Activated CD4-positive, alpha-beta T cell treated with anti-CD3 and anti-CD28 coated beads for 24 hours (primary cell): Measurements from ENCODE around the gene POLDIP3.
"Not testable (repeated sequence)": the region's sequence is repeated elsewhere in the genome, so short reads cannot be mapped to it uniquely, and the experiment has no call there.

ENCODE experiments used
- DNase-seq, 2 donors: peaks; one replicate each; pipeline ENCODE4 v3.0.0-alpha.2; 2020; ENCODE audit warnings: low read depth in 2 of 2

POLDIP3 gene

DNA sequence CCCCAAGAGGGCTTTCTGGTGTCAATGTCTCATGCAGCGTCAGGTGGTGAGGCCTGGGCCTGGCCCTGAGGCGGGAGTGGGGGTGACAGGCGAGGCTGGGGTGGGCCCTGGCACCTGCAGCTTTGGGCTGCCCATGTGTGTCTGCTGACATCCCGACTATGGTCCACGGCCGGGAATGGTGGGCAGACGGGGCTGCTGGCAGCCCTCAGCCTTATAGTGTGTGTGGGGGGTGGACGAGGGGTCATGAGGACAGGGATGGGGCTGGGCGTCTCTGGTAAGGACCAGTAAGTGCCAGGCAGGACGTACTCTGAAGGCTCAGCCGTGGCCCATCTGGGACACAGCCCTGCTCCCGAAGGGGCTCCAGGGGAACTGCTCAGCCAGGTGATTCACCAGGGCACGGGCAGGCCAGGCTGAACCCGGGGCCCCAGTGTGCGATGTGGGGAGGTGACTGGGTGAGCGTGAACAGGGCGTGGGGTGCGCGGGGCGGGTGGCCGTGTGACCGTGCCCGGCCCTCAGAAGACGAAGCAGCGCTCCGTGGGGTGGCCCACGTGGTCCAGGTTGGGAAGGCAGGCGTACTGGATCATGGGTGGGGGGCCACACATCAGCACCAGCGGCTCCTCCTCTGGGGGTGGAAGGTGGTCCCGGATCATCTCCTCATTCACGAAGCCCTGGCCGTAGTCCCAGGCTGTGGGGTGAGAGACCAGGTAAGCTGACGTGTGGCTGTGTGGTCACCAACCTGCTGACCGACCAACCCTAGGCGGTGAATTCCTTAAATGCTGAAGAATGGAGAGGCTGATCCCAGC, 4.8 kb upstream of the POLDIP3 start:
- no peak for DNase-seq

DNA sequence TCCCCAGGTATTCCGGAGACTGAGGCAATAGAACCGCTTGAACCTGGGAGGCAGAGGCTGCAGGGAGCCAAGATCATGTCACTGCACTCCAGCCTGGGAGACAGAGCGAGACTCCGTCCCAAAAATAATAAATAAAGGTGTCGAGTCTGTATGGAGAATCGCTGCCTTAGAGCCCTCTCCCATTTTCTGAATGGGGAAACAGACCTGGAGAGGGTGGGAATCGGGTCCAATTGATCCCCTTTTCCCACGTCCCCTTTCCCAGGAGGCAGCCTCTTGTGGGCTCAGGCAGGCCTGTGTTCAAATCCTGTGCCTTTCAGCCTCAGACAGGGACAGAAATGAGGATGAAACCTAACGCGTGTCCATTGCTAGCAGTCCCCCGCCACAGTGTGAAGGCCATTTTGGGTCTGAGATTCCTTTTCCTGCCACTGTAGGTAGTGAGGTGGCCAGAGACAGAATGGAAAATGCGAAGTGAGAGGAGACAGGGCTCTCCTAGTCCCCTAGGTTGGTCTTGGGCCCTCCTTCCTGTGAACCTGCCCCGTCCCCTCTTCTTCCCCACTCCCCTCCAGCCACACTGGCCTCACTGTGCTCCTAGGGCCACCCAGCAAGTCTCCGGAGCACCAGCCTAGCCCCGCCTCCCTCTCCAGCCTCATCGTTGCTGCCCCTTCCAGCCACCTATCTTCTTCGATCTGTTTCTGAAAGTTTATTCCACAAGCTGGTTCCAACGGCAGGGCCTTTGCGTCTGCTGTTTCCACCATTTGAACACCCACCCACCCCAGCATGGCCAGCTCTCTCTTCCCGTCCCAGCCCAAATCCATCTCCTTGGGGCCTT, 2.7 kb upstream of the POLDIP3 start:
- DNase-seq: no peak

DNA sequence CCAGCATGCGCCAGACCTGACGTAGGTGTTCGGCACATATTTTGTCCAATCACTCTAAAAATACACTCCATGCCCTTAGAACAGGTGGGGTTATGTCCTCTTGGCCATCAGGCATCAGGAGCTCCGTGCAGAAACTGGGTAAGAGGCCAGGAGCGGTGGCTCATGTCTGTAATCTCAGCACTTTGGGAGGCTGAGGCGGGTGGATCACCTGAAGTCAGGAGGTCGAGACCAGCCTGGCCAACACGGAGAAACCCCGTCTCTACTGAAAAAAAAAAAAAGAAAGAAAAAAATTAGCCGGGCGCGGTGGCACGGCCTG, 1.1 kb upstream of the POLDIP3 start:
- not testable (repeated sequence) for DNase-seq

DNA sequence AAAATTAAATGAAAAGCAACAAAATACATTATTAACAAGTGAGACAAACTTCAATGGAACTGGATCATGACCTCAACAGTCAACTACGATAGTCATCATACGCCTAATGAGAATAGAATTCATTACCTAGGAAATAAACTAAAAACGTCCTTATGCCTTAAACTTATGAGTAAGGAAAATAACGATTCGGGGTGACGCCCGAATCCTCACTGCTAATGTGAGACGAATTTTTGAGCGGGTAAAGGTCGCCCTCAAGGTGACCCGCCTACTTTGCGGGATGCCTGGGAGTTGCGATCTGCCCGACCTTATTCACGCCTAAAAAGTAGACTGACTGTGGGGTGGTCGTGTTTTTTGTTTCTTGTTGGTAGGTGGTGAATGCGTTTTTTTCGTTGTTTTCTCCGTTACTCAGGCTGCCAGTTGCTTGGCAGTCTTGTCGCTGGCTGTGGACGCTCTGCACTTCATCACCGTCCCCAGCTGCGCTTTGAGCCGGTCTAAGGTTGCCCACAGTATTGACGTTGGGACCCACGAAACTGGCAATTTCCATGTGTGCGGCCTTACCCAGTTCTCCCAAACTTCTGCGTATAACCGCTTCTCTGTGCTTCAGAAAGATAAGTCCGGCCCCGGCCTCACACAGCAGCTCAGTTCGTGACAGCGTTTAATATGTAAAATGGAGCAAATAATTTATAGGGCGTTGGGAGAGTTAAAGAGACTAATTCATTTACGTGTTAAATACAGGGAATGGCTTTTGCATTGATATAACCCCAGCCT, 593 bp upstream of the POLDIP3 start:
- peak; percentile 82 to 83 for DNase-seq

DNA sequence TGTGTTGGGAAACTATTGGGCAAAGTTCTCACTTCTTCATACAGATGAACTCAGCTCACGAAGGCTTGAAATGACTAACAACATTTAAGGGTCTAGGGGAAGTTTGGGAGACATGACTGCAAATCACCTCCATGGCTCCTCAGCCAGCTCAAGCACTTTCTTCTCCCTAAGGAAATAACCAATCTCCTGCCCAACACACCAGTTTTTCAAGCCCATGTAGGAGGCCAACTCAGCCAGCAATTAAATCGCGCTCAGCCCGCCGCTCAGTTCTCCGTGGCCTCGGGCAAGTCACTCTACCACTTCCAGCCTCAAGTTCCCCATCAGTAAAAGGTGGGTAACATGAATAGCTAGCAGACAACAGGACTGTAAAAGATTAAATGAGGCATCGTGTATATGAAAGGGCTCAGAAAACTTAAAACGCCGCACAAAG, 796 bp downstream of the POLDIP3 start:
- no peak for DNase-seq

DNA sequence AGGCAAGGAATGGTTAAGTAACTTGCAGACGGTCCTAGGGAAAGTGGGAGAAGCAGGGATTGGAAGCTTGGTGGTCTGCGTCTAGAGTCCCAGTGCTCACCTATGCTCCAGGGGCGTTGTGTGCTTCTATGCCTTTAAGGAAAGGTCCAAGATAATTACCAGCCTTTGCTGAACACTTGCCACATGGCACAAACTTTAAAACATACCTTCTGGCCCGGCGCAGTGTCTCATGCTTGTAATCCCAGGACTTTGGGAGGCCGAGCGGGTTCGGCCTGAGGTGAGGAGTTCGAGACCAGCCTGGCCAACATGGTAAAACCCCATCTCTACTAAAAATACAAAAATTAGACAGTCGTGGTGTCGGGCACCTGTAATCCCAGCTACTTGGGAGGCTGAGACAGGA, 2.3 kb downstream of the POLDIP3 start:
- no peak for DNase-seq

DNA sequence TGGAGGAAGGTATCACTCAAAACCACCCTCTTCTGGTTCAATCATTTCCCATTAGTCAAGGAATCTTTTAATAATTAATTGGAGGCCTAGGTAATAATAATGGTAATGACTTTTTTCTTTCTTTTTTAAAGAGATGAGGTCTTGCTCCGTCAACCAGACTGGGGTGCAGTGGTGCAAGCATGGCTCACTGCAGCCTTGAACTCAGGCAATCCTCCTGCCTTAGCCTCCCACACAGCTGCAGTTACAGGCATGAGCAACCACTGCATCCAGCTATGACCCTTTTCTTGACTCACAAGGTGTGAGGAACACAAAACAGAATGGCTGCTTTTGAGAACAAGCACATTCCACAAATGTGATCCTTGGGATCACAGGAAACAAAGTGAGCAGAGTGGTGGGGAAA, 3.6 kb downstream of the POLDIP3 start:
- DNase-seq: no peak

DNA sequence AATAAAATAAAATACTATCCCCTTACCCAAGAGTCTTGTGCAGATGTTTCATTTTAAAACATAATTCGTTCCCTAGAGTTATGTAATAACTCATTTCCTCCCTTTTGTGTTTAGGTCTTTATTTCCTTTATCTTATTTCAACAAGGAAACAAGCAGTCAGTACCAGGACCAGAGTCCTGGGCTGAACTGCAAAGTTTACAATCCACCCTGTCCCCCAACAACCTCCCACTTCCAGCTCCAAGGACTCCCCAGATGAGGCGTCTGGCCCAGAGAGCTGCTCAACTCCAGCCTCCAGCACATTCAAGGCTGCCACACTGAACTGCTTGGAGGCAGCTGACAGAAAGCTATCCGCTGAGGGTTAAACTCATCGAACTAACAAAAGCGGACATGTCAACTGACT, 4.5 kb downstream of the POLDIP3 start:
- no peak for DNase-seq

DNA sequence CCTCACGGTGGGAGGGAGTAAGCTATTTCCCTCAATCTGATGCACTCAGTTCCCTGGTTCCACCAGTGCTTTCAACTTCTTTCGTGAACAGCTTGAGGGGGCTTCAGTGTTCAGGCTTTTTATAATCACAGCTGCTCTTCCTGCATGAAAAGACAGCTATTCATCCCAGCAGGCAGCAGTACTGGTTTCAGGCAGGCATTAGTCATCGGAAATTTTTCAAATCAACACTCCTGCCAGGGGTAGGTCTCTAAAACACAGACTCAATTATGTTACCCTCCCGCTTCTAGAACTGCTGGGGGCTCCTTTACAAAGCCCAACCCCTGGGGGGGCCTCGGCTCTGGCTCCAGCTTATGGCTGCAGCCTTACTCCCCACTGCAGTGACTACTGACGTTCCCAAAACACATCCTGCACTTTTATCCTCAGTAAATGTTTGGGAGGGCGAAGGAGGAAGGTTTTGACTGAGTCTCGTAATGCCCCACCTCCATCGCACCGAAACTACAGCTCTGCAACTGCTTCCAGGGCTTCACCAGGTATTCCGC, 5.8 kb downstream of the POLDIP3 start:
- DNase-seq: no peak

DNA sequence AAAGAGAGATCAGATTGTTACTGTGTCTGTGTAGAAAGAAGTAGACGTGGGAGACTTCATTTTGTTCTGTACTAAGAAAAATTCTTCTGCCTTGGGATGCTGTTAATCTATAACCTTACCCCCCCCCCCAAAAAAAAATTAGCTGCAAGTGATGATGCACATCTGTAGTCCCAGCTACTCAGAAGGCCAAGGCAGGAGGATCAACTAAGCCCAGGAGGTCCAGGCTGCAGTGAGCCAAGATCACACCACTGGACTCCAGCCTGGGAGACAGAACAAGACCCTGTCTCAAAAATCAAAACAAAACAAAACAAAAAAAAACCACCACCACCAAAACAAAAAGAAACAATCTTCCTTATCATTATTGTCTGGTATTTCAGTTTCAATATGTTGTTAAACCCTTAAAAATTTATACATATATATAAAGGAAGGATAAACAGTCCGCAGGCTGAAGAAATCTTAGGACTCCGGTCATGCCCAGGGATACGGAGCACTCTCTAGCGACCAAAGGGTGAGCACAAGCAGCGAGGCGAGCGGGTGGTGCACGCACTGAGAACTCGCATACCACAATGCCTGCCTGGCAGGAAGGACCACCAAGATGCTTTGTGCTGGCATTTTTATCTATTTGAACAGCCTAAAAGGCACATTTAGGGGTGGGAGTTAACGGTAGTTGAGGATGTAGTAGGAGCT, 6.4 kb downstream of the POLDIP3 start:
- no peak for DNase-seq

DNA sequence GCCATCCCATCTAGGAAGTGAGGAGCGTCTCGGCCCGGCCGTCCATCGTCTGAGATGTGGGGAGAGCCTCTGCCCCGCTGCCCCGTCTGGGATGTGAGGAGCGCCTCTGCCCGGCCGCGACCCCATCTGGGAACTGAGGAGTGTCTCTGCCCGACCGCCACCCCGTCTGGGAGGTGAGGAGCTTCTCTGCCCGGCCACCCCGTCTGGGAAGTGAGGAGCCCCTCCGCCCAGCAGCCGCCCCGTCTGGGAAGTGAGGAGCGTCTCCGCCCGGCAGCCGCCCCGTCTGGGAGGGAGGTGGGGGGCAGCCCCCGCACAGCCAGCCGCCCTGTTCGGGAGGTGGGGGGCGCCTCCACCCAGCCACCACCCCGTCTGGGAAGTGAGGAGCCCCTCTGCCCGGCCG, 7.0 kb downstream of the POLDIP3 start:
- DNase-seq: not testable (repeated sequence)

DNA sequence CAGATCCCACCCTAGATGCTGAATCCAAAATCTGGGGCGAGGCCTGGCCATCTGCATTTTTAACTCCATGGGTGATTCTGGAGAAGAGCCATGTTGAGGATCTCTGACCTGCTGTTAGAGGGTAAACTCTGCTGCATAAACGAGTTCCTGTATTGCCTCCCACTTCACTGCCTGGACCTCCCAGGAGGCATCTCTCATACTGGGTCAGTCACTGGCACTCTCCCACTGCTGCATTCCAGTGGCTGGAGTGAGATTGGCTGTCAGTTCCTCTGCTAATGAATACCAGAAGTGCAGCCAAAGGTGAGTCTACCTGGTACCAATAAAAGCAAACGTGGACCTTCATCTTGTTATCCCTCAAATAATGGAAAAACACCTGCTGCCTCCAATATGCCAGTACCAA, 10.3 kb downstream of the POLDIP3 start:
- DNase-seq: no peak

DNA sequence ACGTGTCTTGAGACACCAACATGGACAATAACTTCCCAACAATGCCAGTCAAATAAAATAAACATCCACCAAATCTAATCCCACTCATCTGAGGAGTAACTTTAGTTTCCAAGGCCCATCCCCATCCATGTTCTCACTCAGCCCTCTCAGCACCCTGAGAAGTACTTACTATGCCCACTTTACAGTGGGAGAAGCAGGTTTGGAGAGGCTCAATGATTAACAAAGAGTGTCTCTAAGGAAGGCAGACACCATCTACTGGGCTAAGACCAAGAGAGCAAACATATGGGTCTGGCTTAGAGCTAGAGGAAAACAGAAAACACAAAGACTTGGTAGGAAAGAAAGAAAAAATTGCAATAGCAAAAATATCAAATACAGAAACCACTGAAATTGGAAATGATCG, 11.3 kb downstream of the POLDIP3 start:
- DNase-seq: no peak

DNA sequence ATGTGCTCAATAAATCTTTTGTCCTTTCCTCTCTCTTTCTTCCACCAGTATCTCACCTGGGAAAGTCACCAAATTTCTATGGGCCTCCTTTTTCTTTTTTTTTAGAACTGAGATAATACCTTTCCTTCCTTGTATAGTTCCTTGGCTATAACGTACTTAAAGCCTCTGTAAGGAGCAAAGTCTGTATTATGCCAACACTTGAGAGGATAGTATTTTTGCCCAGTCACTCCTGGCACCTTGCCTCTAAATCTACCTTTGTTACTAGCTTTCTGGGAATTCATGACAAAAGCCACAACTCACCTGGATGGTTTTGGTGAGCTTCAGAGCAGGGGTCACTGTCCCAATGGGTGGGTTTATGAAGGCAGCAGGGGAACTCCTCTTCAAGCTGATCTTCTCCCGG, 12.2 kb downstream of the POLDIP3 start:
- no peak for DNase-seq

DNA sequence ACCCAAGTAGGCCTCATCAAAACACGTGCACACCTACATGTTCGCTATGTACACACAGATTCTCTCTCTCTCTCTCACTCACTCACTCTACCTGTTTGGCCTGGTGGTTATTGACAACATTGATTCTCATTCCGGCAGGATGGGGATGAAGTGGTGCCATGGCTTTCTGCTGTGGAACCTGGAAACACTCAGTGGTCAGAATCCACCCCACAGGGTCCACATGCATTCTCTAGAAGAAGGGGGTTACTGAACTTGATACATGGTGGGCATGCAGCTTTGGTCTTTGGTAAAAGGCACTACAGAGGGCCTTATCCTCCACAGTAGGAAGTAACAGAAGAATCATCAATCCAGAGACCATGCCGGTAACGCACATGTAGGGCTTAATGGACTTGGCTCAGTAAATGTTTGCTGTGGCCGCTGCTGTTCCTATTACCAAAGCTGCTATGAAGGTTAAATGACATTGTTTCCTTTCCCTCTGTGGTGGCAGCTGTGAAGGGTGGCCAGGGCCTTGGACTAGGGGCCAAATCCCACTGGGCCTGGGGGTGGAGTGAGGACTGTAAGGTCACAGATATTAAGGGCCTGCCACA, 12.7 kb downstream of the POLDIP3 start:
- DNase-seq: no peak

DNA sequence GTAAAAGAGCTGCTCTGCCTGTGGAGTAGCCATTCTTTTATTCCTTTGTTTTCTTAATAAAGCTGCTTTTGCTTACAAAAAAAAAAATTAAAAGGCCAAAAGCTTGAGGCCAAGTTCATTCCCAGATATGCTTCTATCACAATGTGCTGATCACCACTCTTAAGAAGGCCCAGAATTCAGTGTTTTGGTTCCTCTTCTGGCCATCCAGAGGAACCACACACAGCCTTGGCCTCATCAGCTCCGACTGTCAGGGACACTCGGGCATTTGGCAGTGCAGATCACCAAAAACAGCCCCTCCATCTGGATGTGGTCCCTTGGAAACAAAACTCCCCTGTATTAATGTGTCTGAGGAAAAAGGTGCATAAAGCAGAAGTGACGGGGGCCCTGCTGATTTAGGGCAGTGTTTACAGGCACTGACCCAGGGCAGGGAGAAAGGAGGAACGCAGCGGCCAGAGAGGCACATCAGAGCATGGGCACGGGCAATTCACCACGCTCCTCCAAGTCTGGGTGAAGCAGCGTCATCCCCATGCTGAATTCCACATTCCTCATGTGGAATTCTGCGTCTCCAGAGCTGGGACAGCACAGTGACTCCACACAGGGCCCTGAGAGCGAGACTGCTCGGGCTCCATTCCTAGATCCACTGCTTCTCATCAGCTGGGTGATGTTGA, 17.7 kb downstream of the POLDIP3 start:
- DNase-seq: no peak

DNA sequence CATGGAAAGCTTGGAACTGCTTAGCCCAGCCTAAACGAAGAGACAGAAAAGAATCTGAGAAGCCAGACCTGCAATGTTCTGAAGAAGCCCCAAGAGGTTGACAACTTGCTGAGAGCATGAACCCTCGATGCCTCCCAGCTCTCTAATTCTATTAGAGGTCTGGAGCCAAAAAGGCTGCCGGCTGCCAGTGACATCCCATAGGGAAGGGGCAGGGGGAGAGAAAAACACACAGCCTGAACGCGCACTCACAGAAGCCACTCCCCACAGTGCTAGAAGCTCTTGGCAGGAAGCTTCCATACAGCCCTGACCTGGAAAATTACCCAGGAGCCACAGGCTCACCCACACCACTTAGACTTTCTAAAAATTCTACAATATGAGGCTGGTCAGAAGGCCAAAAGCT, 18.3 kb downstream of the POLDIP3 start:
- no peak for DNase-seq

DNA sequence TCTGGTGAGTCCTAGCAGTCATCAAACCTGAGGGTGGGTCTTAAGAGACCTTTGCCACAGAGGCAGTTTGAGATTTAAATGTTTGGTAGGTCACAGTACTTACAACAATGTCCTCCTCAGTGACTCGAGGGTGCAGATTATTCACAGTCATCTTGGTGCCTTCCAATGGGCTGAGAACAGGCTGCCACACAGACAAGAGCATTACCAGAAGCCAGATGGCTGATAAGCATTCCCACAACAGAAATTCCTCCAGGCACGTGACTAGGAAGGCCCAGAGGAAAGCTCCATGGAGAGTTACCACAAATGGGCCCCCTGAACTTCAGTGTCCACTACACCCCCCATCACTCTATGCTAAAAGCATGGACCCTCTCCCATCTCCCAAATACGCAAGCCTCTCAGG, 19.2 kb downstream of the POLDIP3 start:
- DNase-seq: no peak

DNA sequence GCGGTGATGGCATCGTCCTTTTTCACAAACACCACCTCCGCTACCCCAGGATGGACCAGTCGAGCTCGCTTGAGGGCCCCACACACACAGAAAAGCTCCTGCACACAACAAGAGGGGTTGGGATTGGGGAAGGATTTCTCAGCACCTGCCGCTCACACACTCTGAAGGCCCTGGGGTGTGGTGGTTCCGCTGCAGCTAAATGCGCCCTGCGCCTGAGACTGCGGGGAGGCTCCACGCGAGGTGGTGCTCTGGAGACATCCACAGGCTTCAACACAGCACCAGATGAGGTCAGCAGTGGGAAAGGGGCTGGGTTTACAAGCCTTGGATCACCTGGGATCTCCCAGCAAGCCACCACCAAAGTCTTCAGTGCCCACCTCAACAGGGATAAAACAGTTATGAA, 22.7 kb downstream of the POLDIP3 start:
- DNase-seq: no peak

DNA sequence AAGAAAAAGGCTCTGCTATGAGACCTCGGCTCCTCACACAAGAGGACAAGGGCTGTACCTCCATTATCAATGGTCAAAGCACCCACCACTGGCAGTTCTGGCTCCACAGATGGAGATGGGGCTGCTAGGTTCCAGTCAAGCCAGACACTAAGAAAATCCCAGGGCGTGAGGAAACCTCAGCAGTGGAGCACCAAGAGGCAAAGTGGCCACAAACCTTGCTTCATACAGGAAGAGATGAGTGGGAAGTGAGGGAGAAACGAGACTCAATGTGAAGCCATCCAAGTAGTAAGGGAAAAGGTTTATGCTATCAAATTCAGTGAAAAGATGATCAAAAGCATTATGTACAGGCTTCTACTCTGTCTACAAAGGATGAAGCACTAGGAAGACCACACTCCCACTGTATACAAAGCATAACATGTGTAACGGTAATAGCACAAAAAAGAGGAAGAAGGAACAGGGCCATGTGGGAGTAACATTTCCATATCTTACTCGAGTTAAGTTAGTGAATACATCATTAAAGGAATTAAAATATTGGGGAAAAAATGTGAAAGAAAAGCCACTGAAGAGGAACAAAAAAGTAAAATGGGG, 27.0 kb downstream of the POLDIP3 start:
- no peak for DNase-seq
